H9 (cell line): ENCODE measurements around the gene GPR137B. TPM values are rescaled to one million over a fixed set of nuclear protein-coding genes. Genes with fewer than 3 reads are reported as not detected.
A peak's percentile ranks its signal among the peaks of the same experiment; 100 is the strongest.
"Not testable (repeated sequence)": the region's sequence is repeated elsewhere in the genome, so short reads cannot be mapped to it uniquely, and the experiment has no call there.

Experiments
- DNase-seq: peaks from one replicate; pipeline ENCODE4 v3.0.0-alpha.2; 2017
- H2AFZ ChIP-seq: one replicate; pipeline ENCODE4 v1.6.1; 2013; ENCODE audit warnings: mild to moderate bottlenecking, low read length, control low read depth, moderate library complexity
- H2AK5ac ChIP-seq: 2 replicates; pipeline ENCODE4 v1.6.1; 2013; ENCODE audit warnings: low read length, control low read depth, mixed read lengths; ENCODE audit not compliant: insufficient read length
- H2BK120ac ChIP-seq: one replicate; pipeline ENCODE4 v1.6.1; 2013; ENCODE audit warnings: low read depth, mild to moderate bottlenecking, low read length, control low read depth, inconsistent platforms; ENCODE audit not compliant: poor library complexity, severe bottlenecking
- H2BK12ac ChIP-seq: 2 replicates; pipeline ENCODE4 v1.6.1; 2013; ENCODE audit warnings: low read length, control low read depth, mixed read lengths, low read depth; ENCODE audit not compliant: insufficient read length
- H2BK15ac ChIP-seq: 2 replicates; pipeline ENCODE4 v1.6.1; 2013; ENCODE audit warnings: low read depth, low read length, control low read depth
- H2BK20ac ChIP-seq: one replicate; pipeline ENCODE4 v1.6.1; 2013; ENCODE audit warnings: low read depth, mild to moderate bottlenecking, low read length, control low read depth, inconsistent platforms; ENCODE audit not compliant: poor library complexity, severe bottlenecking
- H2BK5ac ChIP-seq: 2 replicates; pipeline ENCODE4 v1.6.1; 2013; ENCODE audit warnings: low read length, control low read depth, mixed read lengths; ENCODE audit not compliant: insufficient read length
- H3K14ac ChIP-seq: 2 replicates; pipeline ENCODE4 v1.6.1; 2013; ENCODE audit warnings: low read length, control low read depth; ENCODE audit not compliant: insufficient read depth
- H3K18ac ChIP-seq: 2 replicates; pipeline ENCODE4 v1.6.1; 2013; ENCODE audit warnings: low read depth, mild to moderate bottlenecking, mixed read lengths, low read length, control low read depth; ENCODE audit not compliant: insufficient read length
- H3K23ac ChIP-seq: 2 replicates; pipeline ENCODE4 v1.6.1; 2013; ENCODE audit warnings: low read length, control low read depth, mixed read lengths, low read depth; ENCODE audit not compliant: insufficient read length
- H3K23me2 ChIP-seq: 2 replicates; pipeline ENCODE4 v1.6.1; 2013; ENCODE audit warnings: low read depth, mild to moderate bottlenecking, mixed read lengths, low read length, control low read depth; ENCODE audit not compliant: insufficient read length, poor library complexity, severe bottlenecking
- H3K27ac ChIP-seq: 2 replicates; pipeline ENCODE4 v1.5.1; 2013; ENCODE audit warnings: low read length, control low read depth, mixed read lengths, low read depth; ENCODE audit not compliant: insufficient read length
- H3K27me3 ChIP-seq: 2 replicates; pipeline ENCODE4 v1.6.1; 2013; ENCODE audit warnings: low read length, control low read depth, inconsistent platforms; ENCODE audit not compliant: insufficient read depth
- H3K4ac ChIP-seq: 2 replicates; pipeline ENCODE4 v1.6.1; 2013; ENCODE audit warnings: low read depth, mild to moderate bottlenecking, control low read depth, inconsistent platforms, low read length, moderate library complexity
- H3K4me1 ChIP-seq: 2 replicates; pipeline ENCODE4 v1.6.1; 2013; ENCODE audit warnings: low read length, control low read depth, inconsistent platforms; ENCODE audit not compliant: insufficient read depth
- H3K4me2 ChIP-seq: 2 replicates; pipeline ENCODE4 v1.6.1; 2013; ENCODE audit warnings: low read length, control low read depth, mixed read lengths; ENCODE audit not compliant: insufficient read length, insufficient read depth
- H3K56ac ChIP-seq: 2 replicates; pipeline ENCODE4 v1.6.1; 2013; ENCODE audit warnings: low read depth, mild to moderate bottlenecking, mixed read lengths, low read length, control low read depth; ENCODE audit not compliant: insufficient read length
- H3K79me1 ChIP-seq: 2 replicates; pipeline ENCODE4 v1.6.1; 2013; ENCODE audit warnings: low read depth, mild to moderate bottlenecking, moderate library complexity, low read length, control low read depth, inconsistent platforms; ENCODE audit not compliant: insufficient read depth, poor library complexity, severe bottlenecking
- H3K79me2 ChIP-seq: 2 replicates; pipeline ENCODE4 v1.6.1; 2013; ENCODE audit warnings: low read length, control low read depth, inconsistent platforms; ENCODE audit not compliant: insufficient read depth
- H3K9ac ChIP-seq: 2 replicates; pipeline ENCODE4 v1.6.1; 2013; ENCODE audit warnings: low read length, control low read depth, mixed read lengths; ENCODE audit not compliant: insufficient read length; ENCODE audit errors: extremely low read depth
- H3K9me3 ChIP-seq: one replicate; pipeline ENCODE4 v1.6.1; 2013; ENCODE audit warnings: low read depth, low read length, inconsistent platforms; ENCODE audit not compliant: control insufficient read depth
- H3T11ph ChIP-seq: one replicate; pipeline ENCODE4 v1.6.1; 2013; ENCODE audit warnings: mild to moderate bottlenecking, low read length, control low read depth, inconsistent platforms
- H4K20me1 ChIP-seq: one replicate; pipeline ENCODE4 v1.6.1; 2013; ENCODE audit not compliant: control insufficient read depth, insufficient read length, insufficient read depth
- H4K5ac ChIP-seq: 2 replicates; pipeline ENCODE4 v1.6.1; 2013; ENCODE audit warnings: low read depth, mild to moderate bottlenecking, mixed read lengths, low read length, control low read depth; ENCODE audit not compliant: insufficient read length
- H4K8ac ChIP-seq: replicated peaks from 2 replicates; pipeline ENCODE4 v1.6.1; 2013; ENCODE audit warnings: low read length, control low read depth, mixed read lengths, low read depth; ENCODE audit not compliant: insufficient read length
- H4K91ac ChIP-seq: 2 replicates; pipeline ENCODE4 v1.6.1; 2013; ENCODE audit warnings: low read depth, mild to moderate bottlenecking, moderate library complexity, mixed read lengths, low read length, control low read depth; ENCODE audit not compliant: insufficient read length
- H3K27ac Mint-ChIP-seq, 3 experiments: 2 replicates in 2 of 3; 3 replicates in 1 of 3; pipeline ENCODE4 v1.8.0; 2020 to 2021; ENCODE audit warnings: mixed read lengths in 3 of 3, mild to moderate bottlenecking in 1 of 3, moderate library complexity in 1 of 3
- H3K27me3 Mint-ChIP-seq: 2 replicates; pipeline ENCODE4 v1.8.0; 2021; ENCODE audit warnings: low read depth, mild to moderate bottlenecking, moderate library complexity, mixed read lengths
- H3K36me3 Mint-ChIP-seq, 3 experiments: 2 replicates in 2 of 3; 3 replicates in 1 of 3; pipeline ENCODE4 v1.8.0; 2020 to 2021; ENCODE audit warnings: low read depth in 3 of 3, mixed read lengths in 3 of 3; ENCODE audit not compliant: insufficient read depth in 1 of 3
- H3K4me1 Mint-ChIP-seq, 2 experiments: 2 replicates each; pipeline ENCODE4 v1.8.0; 2020; ENCODE audit warnings: mixed read lengths in 2 of 2
- H3K4me3 Mint-ChIP-seq, 2 experiments: 2 replicates in 1 of 2; 3 replicates in 1 of 2; pipeline ENCODE4 v1.8.0; 2020 to 2021; ENCODE audit warnings: mild to moderate bottlenecking in 2 of 2, mixed read lengths in 2 of 2, moderate library complexity in 1 of 2
- H3K9me3 Mint-ChIP-seq, 2 experiments: 2 replicates in 1 of 2; 3 replicates in 1 of 2; pipeline ENCODE4 v1.8.0; 2020; ENCODE audit warnings: mild to moderate bottlenecking in 2 of 2, mixed read lengths in 2 of 2, moderate library complexity in 1 of 2
- WGBS: extraction: QIAGEN DNeasy Blood & Tissue Kit; methylation state at CpG from one replicate; pipeline ENCODE4 v1.1.7; 2013; ENCODE audit warnings: missing lambda C conversion rate, low lambda C conversion rate, mixed read lengths; ENCODE audit not compliant: insufficient read length; ENCODE audit errors: extremely low coverage; 5-methylcytosine and 5-hydroxymethylcytosine counted together
- total RNA-seq: library from RNA; stranded (reverse); gene quantifications from 2 replicates; pipeline ENCODE4 v1.2.1, GENCODE V29; 2021
- TF ChIP-seq, protein P1 (sequence below): fragments of 200-600 bp; sonication (generic); conservative IDR thresholded peaks from 3 replicates; pipeline ENCODE4 v1.8.0; 2021; ENCODE audit warnings: antibody characterized with exemption, mild to moderate bottlenecking

Gene GPR137B
- total RNA-seq, 1 experiment from 2014 or later = 5.9 TPM

- Histone ChIP-seq H3K23me2 (no peaks in the 10 kb centered on the region), H3K27ac (no peak overlapping the region), H3K4ac (no peak overlapping the region), H3K79me2 (no peaks in the 10 kb centered on the region), H3K9ac (no peak overlapping the region), H4K8ac (no peak overlapping the region), H3K14ac (no peak overlapping the region), H3T11ph (no peak overlapping the region), H2AFZ (no peak overlapping the region), H2AK5ac (no peak overlapping the region), H4K20me1 (no peaks in the 10 kb centered on the region), H2BK12ac (no peak overlapping the region), H2BK20ac (no peak overlapping the region), H3K79me1 (no peaks in the 10 kb centered on the region), H3K4me2 (no peak overlapping the region), H4K5ac (no peak overlapping the region), H2BK120ac (no peak overlapping the region), H3K4me1 (no peaks in the 10 kb centered on the region), H3K23ac (no peak overlapping the region), H2BK15ac (no peak overlapping the region), H3K27me3 (no peaks in the 10 kb centered on the region), H3K56ac (no peak overlapping the region), H3K9me3 (no peaks in the 10 kb centered on the region), H2BK5ac (no peak overlapping the region), H3K18ac (no peak overlapping the region), H4K91ac (no peak overlapping the region)
- Mint-ChIP-seq H3K27me3 (peaks cover 2% of the 10 kb centered on the region; the same call in 1 of the 2 replicates), H3K27ac (peak overlapping the region in 1 of 3 experiments; percentile 44; a peak in 1 of 7 replicates), H3K4me3 (no peak overlapping the region), H3K4me1 (0 out of 4 replicates have a peak, but pooled peaks cover 0 to 2% of the 10 kb centered on the region in 2 experiments), H3K36me3 (peaks cover 7 to 8% (median 7%) of the 10 kb centered on the region in 3 experiments), H3K9me3 (peaks cover 11 to 18% of the 10 kb centered on the region in 2 experiments; a peak in 4 of 5 replicates)
- DNase-seq = no peak
- TF ChIP-seq, protein P1, sequence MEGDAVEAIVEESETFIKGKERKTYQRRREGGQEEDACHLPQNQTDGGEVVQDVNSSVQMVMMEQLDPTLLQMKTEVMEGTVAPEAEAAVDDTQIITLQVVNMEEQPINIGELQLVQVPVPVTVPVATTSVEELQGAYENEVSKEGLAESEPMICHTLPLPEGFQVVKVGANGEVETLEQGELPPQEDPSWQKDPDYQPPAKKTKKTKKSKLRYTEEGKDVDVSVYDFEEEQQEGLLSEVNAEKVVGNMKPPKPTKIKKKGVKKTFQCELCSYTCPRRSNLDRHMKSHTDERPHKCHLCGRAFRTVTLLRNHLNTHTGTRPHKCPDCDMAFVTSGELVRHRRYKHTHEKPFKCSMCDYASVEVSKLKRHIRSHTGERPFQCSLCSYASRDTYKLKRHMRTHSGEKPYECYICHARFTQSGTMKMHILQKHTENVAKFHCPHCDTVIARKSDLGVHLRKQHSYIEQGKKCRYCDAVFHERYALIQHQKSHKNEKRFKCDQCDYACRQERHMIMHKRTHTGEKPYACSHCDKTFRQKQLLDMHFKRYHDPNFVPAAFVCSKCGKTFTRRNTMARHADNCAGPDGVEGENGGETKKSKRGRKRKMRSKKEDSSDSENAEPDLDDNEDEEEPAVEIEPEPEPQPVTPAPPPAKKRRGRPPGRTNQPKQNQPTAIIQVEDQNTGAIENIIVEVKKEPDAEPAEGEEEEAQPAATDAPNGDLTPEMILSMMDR = no peak
- 100% methylated on average over 1 of the region's 3 CpGs for WGBS
Measured at GRCh38 chr1:236095705-236096520, 46.4 kb upstream of the GPR137B start.

GRCh38 chr1:236096660-236097482, 45.5 kb upstream of the GPR137B start:
- H3K14ac ChIP-seq, H2BK120ac ChIP-seq, H3K79me2 ChIP-seq, H3K18ac ChIP-seq, H3K4me1 Mint-ChIP-seq, H2BK5ac ChIP-seq, H3K27me3 Mint-ChIP-seq, H2BK20ac ChIP-seq, H3K27ac ChIP-seq, H3K4me2 ChIP-seq, H3K9me3 ChIP-seq, H2BK12ac ChIP-seq, H3K27me3 ChIP-seq, H2AFZ ChIP-seq, H3K4me1 ChIP-seq, H3K4ac ChIP-seq, H3K4me3 Mint-ChIP-seq, H4K91ac ChIP-seq, H3K9ac ChIP-seq, H3T11ph ChIP-seq, H3K79me1 ChIP-seq, H2AK5ac ChIP-seq, H4K5ac ChIP-seq, H2BK15ac ChIP-seq, H3K23me2 ChIP-seq, H3K56ac ChIP-seq, H3K23ac ChIP-seq, H4K8ac ChIP-seq, H3K36me3 Mint-ChIP-seq, H4K20me1 ChIP-seq: not testable (repeated sequence)
- DNase-seq = peak; percentile 93
- Mint-ChIP-seq H3K9me3 (peaks cover 11 to 18% of the 10 kb centered on the region in 2 experiments; a peak in 4 of 5 replicates), H3K27ac (peak overlapping the region in 2 of 3 experiments; percentile 81 to 86; a peak in 2 of 7 replicates)
- no CpG with 5 or more reads among the region's 15 CpGs for WGBS
